WTC11 (cell line): ENCODE results near the gene ALOX12. TPM values are rescaled to one million over a fixed set of nuclear protein-coding genes. Genes with fewer than 3 reads are reported as not detected.

Source experiments
- ATAC-seq: fragments of 200-7000 bp; cut with Tn5 transposase; 2 replicates; pipeline ENCODE4 v1.10.0; 2021; ENCODE audit warnings: mild to moderate bottlenecking, moderate library complexity
- Bru-seq: library from RNA; stranded (reverse); fragments of 400-500 nt; gene quantifications from one replicate; lab custom pipeline; 2021; lab: Mats Ljungman, UMichigan
- CTCF ChIA-PET: fragments of 300-600 bp; sonication (Branson Sonifier 250); formaldehyde crosslinking; loops from one replicate; lab custom pipeline; 2021; ENCODE audit warnings: antibody characterized with exemption; lab: Charles Lee
- POLR2A ChIA-PET: fragments of 350-600 bp; sonication (Branson Sonifier 250); formaldehyde crosslinking; loops from one replicate; lab custom pipeline; 2021; ENCODE audit warnings: antibody characterized with exemption; lab: Charles Lee
- DNase-seq: peaks from one replicate; pipeline ENCODE4 v3.0.0; 2021; ENCODE audit warnings: low spot score
- H3K27ac Mint-ChIP-seq: 2 replicates; pipeline ENCODE4 v1.8.0; 2021; ENCODE audit warnings: mixed read lengths
- H3K27me3 Mint-ChIP-seq: 2 replicates; pipeline ENCODE4 v1.8.0; 2021; ENCODE audit warnings: low read depth, mild to moderate bottlenecking, moderate library complexity, mixed read lengths
- H3K36me3 Mint-ChIP-seq: 2 replicates; pipeline ENCODE4 v1.8.0; 2021; ENCODE audit warnings: mixed read lengths
- H3K4me1 Mint-ChIP-seq: 2 replicates; pipeline ENCODE4 v1.8.0; 2022; ENCODE audit warnings: mixed read lengths
- H3K4me3 Mint-ChIP-seq: 2 replicates; pipeline ENCODE4 v1.8.0; 2021; ENCODE audit warnings: mild to moderate bottlenecking, moderate library complexity, mixed read lengths
- H3K9me3 Mint-ChIP-seq: 2 replicates; pipeline ENCODE4 v1.8.0; 2021; ENCODE audit warnings: mixed read lengths
- CREB1 ChIP-seq: sonication (generic); formaldehyde crosslinking; IDR thresholded peaks from 2 replicates; pipeline ENCODE4 v1.8.0; 2023; ENCODE audit warnings: mild to moderate bottlenecking, missing genetic modification reagents
- ELF4 ChIP-seq: sonication (generic); formaldehyde crosslinking; IDR thresholded peaks from 2 replicates; pipeline ENCODE4 v1.8.1; 2022; ENCODE audit warnings: low read depth, mild to moderate bottlenecking, moderate library complexity, missing genetic modification reagents
- ESRRA ChIP-seq: sonication (generic); formaldehyde crosslinking; IDR thresholded peaks from 2 replicates; pipeline ENCODE4 v1.8.1; 2022; ENCODE audit warnings: mild to moderate bottlenecking, missing genetic modification reagents, borderline replicate concordance
- FOXK1 ChIP-seq: sonication (generic); formaldehyde crosslinking; IDR thresholded peaks from 2 replicates; pipeline ENCODE4 v1.8.0; 2022; ENCODE audit warnings: mild to moderate bottlenecking, moderate library complexity, missing genetic modification reagents
- FOXP1 ChIP-seq: sonication (generic); formaldehyde crosslinking; IDR thresholded peaks from 2 replicates; pipeline ENCODE4 v1.8.0; 2022; ENCODE audit warnings: missing genetic modification reagents, mild to moderate bottlenecking, moderate library complexity, borderline replicate concordance
- JAZF1 ChIP-seq: fragments of 250-450 bp; sonication (Bioruptor Pico); IDR thresholded peaks from 2 replicates; pipeline ENCODE4 v1.9.0; 2021; ENCODE audit warnings: moderate library complexity, mild to moderate bottlenecking, inconsistent platforms
- JUN ChIP-seq: sonication (generic); formaldehyde crosslinking; IDR thresholded peaks from 2 replicates; pipeline ENCODE4 v1.8.0; 2023; ENCODE audit warnings: mild to moderate bottlenecking, missing genetic modification reagents
- KAT7 ChIP-seq: sonication (generic); formaldehyde crosslinking; IDR thresholded peaks from 2 replicates; pipeline ENCODE4 v1.8.1; 2023; ENCODE audit warnings: missing genetic modification reagents, mild to moderate bottlenecking, borderline replicate concordance
- MYBL2 ChIP-seq: sonication (generic); formaldehyde crosslinking; IDR thresholded peaks from 2 replicates; pipeline ENCODE4 v1.8.1; 2023; ENCODE audit warnings: mild to moderate bottlenecking, moderate library complexity, missing genetic modification reagents
- SMAD4 ChIP-seq: sonication (generic); formaldehyde crosslinking; IDR thresholded peaks from 2 replicates; pipeline ENCODE4 v1.8.0; 2022; ENCODE audit warnings: mild to moderate bottlenecking, missing genetic modification reagents
- TEAD1 ChIP-seq: sonication (generic); formaldehyde crosslinking; IDR thresholded peaks from 2 replicates; pipeline ENCODE4 v1.8.0; 2022; ENCODE audit warnings: mild to moderate bottlenecking, missing genetic modification reagents
- TEAD4 ChIP-seq: sonication (generic); formaldehyde crosslinking; IDR thresholded peaks from 2 replicates; pipeline ENCODE4 v1.8.0; 2022; ENCODE audit warnings: mild to moderate bottlenecking, missing genetic modification reagents
- ZNF219 ChIP-seq: sonication (generic); formaldehyde crosslinking; IDR thresholded peaks from 2 replicates; pipeline ENCODE4 v1.8.0; 2023; ENCODE audit warnings: missing genetic modification reagents, mild to moderate bottlenecking, borderline replicate concordance
- ZNF263 ChIP-seq: sonication (generic); formaldehyde crosslinking; IDR thresholded peaks from 2 replicates; pipeline ENCODE4 v1.8.1; 2022; ENCODE audit warnings: low read depth, mild to moderate bottlenecking, moderate library complexity, missing genetic modification reagents
- ZNF423 ChIP-seq: fragments of 250-450 bp; sonication (Bioruptor Pico); IDR thresholded peaks from 2 replicates; pipeline ENCODE4 v2.1.2; 2022; ENCODE audit warnings: mild to moderate bottlenecking, moderate library complexity
- long read RNA-seq, 3 experiments: library from RNA in 1 of 3; library from capped mRNA in 1 of 3; library from polyadenylated mRNA in 1 of 3; unstranded in 2 of 3; stranded (forward) in 1 of 3; transcript quantifications; one replicate each; pipeline ENCODE4 v2.0.0, GENCODE V29; 2021
- total RNA-seq: library from RNA; stranded (reverse); gene quantifications from 3 replicates; pipeline ENCODE4 v1.2.3, GENCODE V29; 2021
- TF ChIP-seq, protein P1 (sequence below): sonication (generic); formaldehyde crosslinking; IDR thresholded peaks from 2 replicates; pipeline ENCODE4 v1.8.0; 2023; ENCODE audit warnings: missing genetic modification reagents, mild to moderate bottlenecking, borderline replicate concordance
- TF ChIP-seq, protein P2 (sequence below): sonication (generic); formaldehyde crosslinking; IDR thresholded peaks from 2 replicates; pipeline ENCODE4 v1.8.0; 2022; ENCODE audit warnings: missing genetic modification reagents
- TF ChIP-seq, protein P3 (sequence below): fragments of 250-450 bp; sonication (Bioruptor Pico); IDR thresholded peaks from 2 replicates; pipeline ENCODE4 v2.1.2; 2022; ENCODE audit warnings: mild to moderate bottlenecking, moderate library complexity
- TF ChIP-seq, protein P4 (sequence below): sonication (generic); formaldehyde crosslinking; IDR thresholded peaks from 2 replicates; pipeline ENCODE4 v1.8.1; 2023; ENCODE audit warnings: mild to moderate bottlenecking, moderate library complexity, missing genetic modification reagents
- TF ChIP-seq, protein P5 (sequence below): sonication (generic); formaldehyde crosslinking; IDR thresholded peaks from 2 replicates; pipeline ENCODE4 v1.8.0; 2023; ENCODE audit warnings: missing genetic modification reagents

ALOX12 gene, protein sequence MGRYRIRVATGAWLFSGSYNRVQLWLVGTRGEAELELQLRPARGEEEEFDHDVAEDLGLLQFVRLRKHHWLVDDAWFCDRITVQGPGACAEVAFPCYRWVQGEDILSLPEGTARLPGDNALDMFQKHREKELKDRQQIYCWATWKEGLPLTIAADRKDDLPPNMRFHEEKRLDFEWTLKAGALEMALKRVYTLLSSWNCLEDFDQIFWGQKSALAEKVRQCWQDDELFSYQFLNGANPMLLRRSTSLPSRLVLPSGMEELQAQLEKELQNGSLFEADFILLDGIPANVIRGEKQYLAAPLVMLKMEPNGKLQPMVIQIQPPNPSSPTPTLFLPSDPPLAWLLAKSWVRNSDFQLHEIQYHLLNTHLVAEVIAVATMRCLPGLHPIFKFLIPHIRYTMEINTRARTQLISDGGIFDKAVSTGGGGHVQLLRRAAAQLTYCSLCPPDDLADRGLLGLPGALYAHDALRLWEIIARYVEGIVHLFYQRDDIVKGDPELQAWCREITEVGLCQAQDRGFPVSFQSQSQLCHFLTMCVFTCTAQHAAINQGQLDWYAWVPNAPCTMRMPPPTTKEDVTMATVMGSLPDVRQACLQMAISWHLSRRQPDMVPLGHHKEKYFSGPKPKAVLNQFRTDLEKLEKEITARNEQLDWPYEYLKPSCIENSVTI
- 1.6 to 1.9 TPM (median 1.9 TPM) in 3 replicates for total RNA-seq
- percentile 26 among the genes with signal in this experiment for Bru-seq, nascent RNA
- long read RNA-seq, experiment 1, transcript ALOX12-201 (14 exons, 2,358 nt) = major isoform, 8 of 13 reads
- long read RNA-seq, experiment 1, partial matches to known transcripts = 0 of 13 reads
- long read RNA-seq, experiment 1, other reads (novel, unspliced or antisense) = 5 of 13 reads
- long read RNA-seq, experiment 2, partial matches to known transcripts = 1 of 4 reads
- long read RNA-seq, experiment 2, other reads (novel, unspliced or antisense) = 3 of 4 reads
- long read RNA-seq, experiment 3, partial matches to known transcripts = 0 of 2 reads
- long read RNA-seq, experiment 3, other reads (novel, unspliced or antisense) = 1 of 2 reads

DNA sequence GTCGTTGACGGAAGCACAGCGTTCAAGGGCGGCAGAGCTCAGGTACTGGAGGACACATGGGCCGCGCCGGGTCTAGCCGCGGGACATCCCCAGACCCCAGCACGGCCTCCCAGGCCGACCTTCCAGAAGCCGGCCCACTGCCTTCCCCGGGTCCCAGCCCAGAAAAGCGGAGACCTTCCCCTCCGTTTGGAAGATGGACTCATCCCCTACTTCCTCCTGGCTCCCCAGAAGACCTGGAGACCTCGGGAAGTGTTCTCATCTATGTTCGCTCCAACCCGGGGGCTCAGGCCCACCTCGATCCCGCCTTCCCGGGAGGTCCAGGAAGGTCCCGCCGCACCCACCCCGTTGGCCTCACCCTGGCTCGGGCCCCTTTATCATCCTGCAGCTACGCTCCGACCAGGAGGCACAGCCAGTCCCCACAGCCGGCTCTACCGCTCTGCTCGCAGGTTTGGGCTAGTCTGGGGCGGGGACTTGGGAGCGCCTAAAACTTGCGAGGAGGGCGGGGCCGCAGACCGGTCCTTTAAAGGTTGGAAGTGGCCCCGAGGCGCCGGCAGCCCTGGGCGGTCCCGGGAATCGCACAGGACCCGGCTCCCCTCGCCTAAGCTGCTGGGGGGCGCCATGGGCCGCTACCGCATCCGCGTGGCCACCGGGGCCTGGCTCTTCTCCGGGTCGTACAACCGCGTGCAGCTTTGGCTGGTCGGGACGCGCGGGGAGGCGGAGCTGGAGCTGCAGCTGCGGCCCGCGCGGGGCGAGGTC, at the start of gene ALOX12:
ALOX12 (plus strand) TSS at position 550 of the 756 bp plus-strand sequence; CDS start at position 619, 69 bp downstream.
- Mint-ChIP-seq H3K27ac (no peak within 1 kb of the TSS), H3K36me3 (peaks cover 9% of the 10 kb centered on the region; the same call in 1 of the 2 replicates), H3K27me3 (peaks cover 55% of the 10 kb centered on the region), H3K4me1 (peaks cover 8% of the 10 kb centered on the region), H3K4me3 (peak within 1 kb of the TSS; percentile 77), H3K9me3 (no peaks in the 10 kb centered on the region)
- CTCF ChIA-PET = interaction anchor here (0.6 to 2.9 kb wide), 15 partner anchors 9 to 459 kb away, joined by 3 to 28 read pairs (median 7); partner anchors contain the start of genes BCL6B and SLC13A5
- ATAC-seq (peak; percentile 78), DNase-seq (peak; percentile 77)
- POLR2A ChIA-PET = interaction anchor here (0.8 to 1.7 kb wide), 4 partner anchors 10 to 81 kb away, joined by 3 to 4 read pairs (median 3); no protein-coding TSS in a partner anchor
- TF ChIP-seq FOXP1 (CRISPR knock-in tag) = peak; percentile 86
- TF ChIP-seq FOXK1 (CRISPR knock-in tag) = peak; percentile 72; the same call in 1 of the 2 replicates
- no peak for TF ChIP-seq CREB1 (CRISPR knock-in tag)
- TF ChIP-seq, protein P1, sequence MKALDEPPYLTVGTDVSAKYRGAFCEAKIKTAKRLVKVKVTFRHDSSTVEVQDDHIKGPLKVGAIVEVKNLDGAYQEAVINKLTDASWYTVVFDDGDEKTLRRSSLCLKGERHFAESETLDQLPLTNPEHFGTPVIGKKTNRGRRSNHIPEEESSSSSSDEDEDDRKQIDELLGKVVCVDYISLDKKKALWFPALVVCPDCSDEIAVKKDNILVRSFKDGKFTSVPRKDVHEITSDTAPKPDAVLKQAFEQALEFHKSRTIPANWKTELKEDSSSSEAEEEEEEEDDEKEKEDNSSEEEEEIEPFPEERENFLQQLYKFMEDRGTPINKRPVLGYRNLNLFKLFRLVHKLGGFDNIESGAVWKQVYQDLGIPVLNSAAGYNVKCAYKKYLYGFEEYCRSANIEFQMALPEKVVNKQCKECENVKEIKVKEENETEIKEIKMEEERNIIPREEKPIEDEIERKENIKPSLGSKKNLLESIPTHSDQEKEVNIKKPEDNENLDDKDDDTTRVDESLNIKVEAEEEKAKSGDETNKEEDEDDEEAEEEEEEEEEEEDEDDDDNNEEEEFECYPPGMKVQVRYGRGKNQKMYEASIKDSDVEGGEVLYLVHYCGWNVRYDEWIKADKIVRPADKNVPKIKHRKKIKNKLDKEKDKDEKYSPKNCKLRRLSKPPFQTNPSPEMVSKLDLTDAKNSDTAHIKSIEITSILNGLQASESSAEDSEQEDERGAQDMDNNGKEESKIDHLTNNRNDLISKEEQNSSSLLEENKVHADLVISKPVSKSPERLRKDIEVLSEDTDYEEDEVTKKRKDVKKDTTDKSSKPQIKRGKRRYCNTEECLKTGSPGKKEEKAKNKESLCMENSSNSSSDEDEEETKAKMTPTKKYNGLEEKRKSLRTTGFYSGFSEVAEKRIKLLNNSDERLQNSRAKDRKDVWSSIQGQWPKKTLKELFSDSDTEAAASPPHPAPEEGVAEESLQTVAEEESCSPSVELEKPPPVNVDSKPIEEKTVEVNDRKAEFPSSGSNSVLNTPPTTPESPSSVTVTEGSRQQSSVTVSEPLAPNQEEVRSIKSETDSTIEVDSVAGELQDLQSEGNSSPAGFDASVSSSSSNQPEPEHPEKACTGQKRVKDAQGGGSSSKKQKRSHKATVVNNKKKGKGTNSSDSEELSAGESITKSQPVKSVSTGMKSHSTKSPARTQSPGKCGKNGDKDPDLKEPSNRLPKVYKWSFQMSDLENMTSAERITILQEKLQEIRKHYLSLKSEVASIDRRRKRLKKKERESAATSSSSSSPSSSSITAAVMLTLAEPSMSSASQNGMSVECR (CRISPR knock-in tag) = 0 out of 2 replicates have a peak, but pooled peaks have one; percentile 71
- TF ChIP-seq, protein P2, sequence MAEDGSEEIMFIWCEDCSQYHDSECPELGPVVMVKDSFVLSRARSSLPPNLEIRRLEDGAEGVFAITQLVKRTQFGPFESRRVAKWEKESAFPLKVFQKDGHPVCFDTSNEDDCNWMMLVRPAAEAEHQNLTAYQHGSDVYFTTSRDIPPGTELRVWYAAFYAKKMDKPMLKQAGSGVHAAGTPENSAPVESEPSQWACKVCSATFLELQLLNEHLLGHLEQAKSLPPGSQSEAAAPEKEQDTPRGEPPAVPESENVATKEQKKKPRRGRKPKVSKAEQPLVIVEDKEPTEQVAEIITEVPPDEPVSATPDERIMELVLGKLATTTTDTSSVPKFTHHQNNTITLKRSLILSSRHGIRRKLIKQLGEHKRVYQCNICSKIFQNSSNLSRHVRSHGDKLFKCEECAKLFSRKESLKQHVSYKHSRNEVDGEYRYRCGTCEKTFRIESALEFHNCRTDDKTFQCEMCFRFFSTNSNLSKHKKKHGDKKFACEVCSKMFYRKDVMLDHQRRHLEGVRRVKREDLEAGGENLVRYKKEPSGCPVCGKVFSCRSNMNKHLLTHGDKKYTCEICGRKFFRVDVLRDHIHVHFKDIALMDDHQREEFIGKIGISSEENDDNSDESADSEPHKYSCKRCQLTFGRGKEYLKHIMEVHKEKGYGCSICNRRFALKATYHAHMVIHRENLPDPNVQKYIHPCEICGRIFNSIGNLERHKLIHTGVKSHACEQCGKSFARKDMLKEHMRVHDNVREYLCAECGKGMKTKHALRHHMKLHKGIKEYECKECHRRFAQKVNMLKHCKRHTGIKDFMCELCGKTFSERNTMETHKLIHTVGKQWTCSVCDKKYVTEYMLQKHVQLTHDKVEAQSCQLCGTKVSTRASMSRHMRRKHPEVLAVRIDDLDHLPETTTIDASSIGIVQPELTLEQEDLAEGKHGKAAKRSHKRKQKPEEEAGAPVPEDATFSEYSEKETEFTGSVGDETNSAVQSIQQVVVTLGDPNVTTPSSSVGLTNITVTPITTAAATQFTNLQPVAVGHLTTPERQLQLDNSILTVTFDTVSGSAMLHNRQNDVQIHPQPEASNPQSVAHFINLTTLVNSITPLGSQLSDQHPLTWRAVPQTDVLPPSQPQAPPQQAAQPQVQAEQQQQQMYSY (CRISPR knock-in tag) = peak; percentile 89
- TF ChIP-seq ZNF219 (CRISPR knock-in tag) = 0 out of 2 replicates have a peak, but pooled peaks have one; percentile 50
- TF ChIP-seq, protein P3, sequence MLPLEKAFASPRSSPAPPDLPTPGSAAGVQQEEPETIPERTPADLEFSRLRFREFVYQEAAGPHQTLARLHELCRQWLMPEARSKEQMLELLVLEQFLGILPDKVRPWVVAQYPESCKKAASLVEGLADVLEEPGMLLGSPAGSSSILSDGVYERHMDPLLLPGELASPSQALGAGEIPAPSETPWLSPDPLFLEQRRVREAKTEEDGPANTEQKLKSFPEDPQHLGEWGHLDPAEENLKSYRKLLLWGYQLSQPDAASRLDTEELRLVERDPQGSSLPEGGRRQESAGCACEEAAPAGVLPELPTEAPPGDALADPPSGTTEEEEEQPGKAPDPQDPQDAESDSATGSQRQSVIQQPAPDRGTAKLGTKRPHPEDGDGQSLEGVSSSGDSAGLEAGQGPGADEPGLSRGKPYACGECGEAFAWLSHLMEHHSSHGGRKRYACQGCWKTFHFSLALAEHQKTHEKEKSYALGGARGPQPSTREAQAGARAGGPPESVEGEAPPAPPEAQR (CRISPR knock-in tag) = no peak
- TF ChIP-seq ZNF263 (CRISPR knock-in tag) = no peak
- TF ChIP-seq, protein P4, sequence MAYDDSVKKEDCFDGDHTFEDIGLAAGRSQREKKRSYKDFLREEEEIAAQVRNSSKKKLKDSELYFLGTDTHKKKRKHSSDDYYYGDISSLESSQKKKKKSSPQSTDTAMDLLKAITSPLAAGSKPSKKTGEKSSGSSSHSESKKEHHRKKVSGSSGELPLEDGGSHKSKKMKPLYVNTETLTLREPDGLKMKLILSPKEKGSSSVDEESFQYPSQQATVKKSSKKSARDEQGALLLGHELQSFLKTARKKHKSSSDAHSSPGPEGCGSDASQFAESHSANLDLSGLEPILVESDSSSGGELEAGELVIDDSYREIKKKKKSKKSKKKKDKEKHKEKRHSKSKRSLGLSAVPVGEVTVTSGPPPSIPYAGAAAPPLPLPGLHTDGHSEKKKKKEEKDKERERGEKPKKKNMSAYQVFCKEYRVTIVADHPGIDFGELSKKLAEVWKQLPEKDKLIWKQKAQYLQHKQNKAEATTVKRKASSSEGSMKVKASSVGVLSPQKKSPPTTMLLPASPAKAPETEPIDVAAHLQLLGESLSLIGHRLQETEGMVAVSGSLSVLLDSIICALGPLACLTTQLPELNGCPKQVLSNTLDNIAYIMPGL (CRISPR knock-in tag) = 0 out of 2 replicates have a peak, but pooled peaks have one; percentile 49
- TF ChIP-seq SMAD4 = peak; percentile 86
- TF ChIP-seq JUN = peak; percentile 60; the same call in 1 of the 2 replicates
- 0 out of 2 replicates have a peak, but pooled peaks have one; percentile 78 for TF ChIP-seq KAT7 (CRISPR knock-in tag)
- peak; percentile 80; the same call in 1 of the 2 replicates for TF ChIP-seq TEAD4
- peak; percentile 76; the same call in 1 of the 2 replicates for TF ChIP-seq ELF4 (CRISPR knock-in tag)
- TF ChIP-seq MYBL2 (CRISPR knock-in tag) = peak; percentile 59
- TF ChIP-seq ZNF423 (CRISPR knock-in tag) = peak; percentile 7; the same call in 1 of the 2 replicates
- 0 out of 2 replicates have a peak, but pooled peaks have one; percentile 68 for TF ChIP-seq TEAD1 (CRISPR knock-in tag)
- no peak for TF ChIP-seq JAZF1 (CRISPR knock-in tag)
- TF ChIP-seq, protein P5, sequence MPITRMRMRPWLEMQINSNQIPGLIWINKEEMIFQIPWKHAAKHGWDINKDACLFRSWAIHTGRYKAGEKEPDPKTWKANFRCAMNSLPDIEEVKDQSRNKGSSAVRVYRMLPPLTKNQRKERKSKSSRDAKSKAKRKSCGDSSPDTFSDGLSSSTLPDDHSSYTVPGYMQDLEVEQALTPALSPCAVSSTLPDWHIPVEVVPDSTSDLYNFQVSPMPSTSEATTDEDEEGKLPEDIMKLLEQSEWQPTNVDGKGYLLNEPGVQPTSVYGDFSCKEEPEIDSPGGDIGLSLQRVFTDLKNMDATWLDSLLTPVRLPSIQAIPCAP (CRISPR knock-in tag) = no peak
- TF ChIP-seq ESRRA (CRISPR knock-in tag) = peak; percentile 74; the same call in 1 of the 2 replicates
